GM19455 (cell line): ENCODE data around the gene GAMT.

Experiments used
- ATAC-seq: cut with Tn5 transposase; IDR thresholded peaks from one replicate; pipeline ENCODE4 v1.9.1; 2021; ENCODE audit not compliant: unreplicated experiment

GAMT gene

GRCh38 chr19:1386945-1387683 is 14.2 kb downstream of the GAMT start:
- ATAC-seq: no peak

DNA sequence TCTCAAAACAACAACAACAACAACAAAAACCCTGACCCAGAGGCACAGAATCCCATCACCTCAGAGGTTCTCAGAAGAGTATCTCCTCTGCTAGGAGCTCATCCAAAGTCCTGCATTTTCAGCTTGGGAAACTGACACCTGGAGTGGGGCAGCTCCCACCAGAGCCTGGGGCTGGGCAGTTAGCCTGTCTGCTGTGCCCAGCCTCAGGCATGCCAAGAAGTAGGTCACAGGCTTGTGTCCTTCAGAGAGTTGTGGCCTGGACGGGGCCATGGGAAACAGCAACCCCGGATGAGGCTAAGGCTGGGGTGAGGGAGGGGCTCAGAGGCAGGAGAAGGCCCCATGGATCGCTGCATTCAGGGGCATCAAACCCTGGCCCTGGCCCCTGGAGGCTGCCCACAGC is 15.5 kb downstream of the GAMT start:
- no peak for ATAC-seq

GRCh38 chr19:1384478-1385110 is 16.7 kb downstream of the GAMT start:
- ATAC-seq: no peak

DNA sequence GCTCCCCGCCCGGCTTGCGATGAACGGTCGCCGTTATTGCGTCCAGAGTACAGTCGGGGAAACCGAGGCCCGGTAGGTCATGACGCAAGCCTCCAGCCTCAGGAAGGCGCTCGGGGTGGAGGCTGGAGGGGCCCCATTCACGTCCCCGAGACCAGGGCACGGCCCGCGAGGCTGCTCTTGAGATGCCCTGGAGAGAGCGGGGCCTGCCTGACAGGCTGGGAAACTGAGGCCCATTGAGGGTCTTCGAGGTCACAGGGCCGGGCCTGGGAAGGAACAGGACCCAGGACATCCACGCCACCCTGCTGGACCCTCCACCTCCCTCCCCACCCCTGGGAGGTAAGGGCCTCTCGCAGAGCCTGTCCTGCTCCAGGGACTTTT is 17.3 kb downstream of the GAMT start:
- peak; percentile 1 for ATAC-seq

GRCh38 chr19:1383312-1384084 is 17.8 kb downstream of the GAMT start, which contains the start of gene NDUFS7:
Gene NDUFS7, plus strand, starts transcription at chr19:1383907. Its CDS starts 20 bp downstream, at chr19:1383927.
- peak; percentile 70 for ATAC-seq

DNA sequence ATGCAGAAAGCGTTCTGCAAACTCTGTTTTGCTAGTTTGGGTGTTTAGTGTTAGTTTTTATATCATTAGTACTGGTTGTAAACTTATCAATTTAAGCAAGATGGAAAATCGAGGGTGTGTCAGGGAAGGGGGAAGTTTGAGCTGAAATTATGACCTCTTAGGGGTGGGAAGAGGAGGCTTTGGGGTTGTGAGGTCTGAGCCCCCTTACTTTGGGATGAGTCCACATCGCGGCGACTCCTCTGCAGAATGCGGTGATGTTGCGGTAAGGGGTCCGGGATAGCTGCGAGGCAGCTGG is 18.4 kb downstream of the GAMT start:
- no peak for ATAC-seq

DNA sequence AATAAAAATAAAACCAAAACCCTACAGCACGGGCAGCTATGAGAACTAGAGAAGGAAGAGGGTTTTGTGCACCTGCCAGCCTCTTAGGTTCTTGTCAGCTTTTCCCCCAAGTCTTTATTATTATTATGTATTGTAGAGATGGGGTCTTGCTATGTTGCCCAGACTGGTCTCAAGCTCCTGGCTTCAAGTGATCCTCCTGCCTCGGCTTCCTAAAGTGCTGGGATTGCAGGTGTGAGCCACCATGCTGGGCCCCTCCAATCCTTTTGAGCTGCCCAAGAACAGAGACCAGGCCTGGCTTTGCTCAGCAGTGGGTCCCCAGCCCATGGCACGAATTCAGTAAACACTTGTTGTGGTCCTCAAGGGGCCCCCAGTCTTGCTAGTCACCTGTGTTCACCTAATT is 19.1 kb downstream of the GAMT start:
- no peak for ATAC-seq

GRCh38 chr19:1379961-1380489 is 21.3 kb downstream of the GAMT start:
- ATAC-seq: no peak

DNA sequence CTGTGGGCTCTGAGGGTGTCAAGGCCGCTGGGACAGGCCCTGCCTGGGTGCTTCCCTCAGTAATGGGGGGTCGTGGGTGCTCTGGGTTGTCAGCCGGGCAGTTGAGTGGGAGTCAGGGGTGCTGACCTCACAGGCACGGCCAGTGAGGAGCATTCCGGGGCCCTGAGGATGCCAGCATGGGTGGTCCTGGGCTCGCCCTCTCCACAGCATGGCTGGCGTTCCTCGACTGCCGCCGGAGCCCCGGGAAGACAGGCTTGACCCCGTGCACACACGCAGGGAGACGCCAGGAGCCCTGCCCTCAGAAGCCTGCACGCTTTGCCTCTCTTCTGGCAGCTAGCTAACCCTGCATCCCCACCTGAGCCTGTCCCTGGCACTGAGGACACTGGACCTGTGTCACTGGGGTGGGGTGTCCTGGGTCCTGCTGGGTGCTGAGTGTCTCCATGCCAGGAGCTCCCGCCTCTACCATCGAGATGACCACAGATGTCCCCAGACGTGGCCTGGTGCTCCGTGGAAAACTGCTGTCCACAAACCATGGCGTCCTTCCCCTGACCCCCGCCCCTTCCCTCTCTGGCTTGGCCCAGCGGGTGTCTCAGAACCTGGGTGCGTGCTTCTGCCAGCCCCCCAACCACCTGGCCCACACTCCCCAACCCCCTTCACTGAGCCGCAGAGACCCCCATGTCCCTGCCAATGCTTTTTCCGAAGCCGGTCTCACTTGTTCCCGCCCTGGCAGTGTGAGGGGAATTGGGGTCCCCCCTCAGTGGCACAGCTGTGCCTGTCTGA is 22.0 kb downstream of the GAMT start:
- no peak for ATAC-seq

DNA sequence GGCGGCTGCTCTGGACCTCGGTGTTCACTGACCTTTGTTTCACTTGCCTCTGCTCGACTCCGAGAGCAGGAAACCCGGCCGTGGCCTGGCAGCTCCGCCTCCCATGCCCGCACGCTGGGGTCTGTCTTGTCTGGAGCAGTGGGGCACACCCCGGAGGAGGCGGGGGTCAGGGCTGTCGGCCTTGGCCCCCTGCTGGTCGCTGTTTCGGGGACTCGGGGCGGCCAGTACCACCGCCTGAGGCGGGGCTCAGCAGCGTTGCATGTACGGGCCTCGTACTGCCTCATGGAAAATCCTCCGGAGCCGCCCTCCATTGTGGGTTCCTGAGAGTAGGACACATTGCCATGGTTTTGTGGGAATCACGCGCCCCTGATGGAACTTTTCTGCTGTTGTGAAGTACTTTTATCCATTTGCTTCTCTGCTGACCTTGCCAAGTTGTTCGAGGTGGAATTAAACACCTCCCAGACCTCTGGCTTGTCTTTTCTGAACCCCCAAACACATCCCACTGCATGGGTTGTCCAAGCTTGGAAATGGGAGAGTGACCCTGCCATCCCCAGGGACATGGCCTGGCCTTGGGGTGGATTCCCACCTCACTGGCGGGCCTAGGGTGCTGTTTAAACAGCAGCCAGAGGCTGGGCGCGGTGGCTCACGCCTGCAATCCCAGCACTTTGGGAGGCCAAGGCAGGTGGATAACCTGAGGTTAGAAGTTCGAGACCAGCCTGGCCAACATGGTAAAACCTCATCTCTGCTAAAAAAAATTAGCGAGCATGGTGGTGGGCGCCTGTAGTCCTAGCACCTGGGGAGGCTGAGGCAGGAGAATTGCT is 23.2 kb downstream of the GAMT start:
- ATAC-seq: no peak

GRCh38 chr19:1377176-1377964 is 24.0 kb downstream of the GAMT start:
- no peak for ATAC-seq

DNA sequence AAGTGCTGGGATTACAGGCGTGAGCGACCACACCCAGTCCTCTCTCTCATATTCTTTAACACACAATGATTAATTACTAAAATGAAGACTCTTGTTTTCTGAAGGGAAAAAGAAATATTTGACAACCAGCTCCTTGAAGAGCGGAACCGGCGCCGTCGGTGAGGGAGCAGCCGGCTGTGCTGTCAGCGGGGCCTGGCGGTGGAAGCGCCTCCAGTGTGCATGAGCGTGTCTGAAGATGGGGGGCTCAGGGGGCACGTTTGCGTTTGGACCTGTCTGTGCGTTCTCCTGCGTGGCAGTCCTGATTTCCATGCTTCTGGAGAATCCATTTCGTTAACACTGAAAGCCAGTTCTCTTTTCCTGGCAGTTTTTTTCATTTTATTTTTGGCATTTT is 24.9 kb downstream of the GAMT start:
- ATAC-seq: no peak

DNA sequence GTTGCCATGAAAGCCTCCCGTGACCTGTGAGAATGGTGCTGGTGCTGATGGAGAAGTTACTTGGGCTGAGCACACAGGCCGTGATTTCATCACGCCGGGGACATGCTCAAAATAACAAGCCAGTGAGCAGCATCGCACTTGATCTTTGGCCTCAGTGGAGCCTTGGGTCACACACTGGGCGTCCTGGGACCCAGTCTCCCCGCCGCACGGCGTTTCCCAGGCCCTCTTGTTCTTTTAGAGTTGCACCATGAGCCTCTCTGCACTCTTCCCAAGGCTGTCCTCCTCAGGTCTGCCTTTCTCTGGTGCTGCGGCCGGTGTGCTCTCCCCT is 27.1 kb downstream of the GAMT start:
- no peak for ATAC-seq

DNA sequence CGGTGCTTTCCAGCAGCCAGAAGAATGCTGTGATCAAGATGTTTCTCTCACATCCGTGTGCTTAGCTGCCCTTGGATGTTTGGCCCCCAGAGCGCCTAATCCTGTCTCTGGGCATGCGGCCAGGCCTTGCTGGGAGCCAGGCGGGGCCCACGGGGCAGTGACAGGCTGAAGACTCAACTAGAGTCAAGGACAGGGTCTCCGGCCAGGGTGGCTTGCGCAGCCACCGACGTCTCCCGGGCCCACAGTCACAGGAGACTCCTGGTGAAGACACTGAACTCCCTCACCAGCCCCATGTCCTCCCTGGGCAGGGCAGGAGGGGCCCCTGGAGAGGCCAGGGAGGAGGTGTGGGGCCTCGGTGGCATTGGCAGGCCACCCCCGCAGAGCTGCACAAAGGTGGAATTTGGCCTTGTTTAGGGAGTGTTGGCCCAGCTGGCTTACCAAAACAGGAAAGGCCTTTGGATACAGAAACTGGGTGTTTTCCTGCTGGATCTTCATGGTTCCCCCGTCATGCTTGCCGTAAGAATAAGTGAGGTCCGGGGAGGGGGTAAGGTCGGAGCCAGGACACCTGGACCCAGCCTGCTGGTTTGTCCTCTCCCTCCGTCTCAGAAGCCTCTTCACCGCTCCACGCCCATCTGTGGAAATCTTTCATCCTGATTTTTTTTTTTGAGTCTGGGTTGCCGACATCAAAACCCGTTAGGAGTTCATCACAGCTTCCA is 27.6 kb downstream of the GAMT start:
- ATAC-seq: no peak

GRCh38 chr19:1373042-1373533 is 28.3 kb downstream of the GAMT start:
- ATAC-seq: no peak

GRCh38 chr19:1370579-1371361 is 30.6 kb downstream of the GAMT start:
- no peak for ATAC-seq

DNA sequence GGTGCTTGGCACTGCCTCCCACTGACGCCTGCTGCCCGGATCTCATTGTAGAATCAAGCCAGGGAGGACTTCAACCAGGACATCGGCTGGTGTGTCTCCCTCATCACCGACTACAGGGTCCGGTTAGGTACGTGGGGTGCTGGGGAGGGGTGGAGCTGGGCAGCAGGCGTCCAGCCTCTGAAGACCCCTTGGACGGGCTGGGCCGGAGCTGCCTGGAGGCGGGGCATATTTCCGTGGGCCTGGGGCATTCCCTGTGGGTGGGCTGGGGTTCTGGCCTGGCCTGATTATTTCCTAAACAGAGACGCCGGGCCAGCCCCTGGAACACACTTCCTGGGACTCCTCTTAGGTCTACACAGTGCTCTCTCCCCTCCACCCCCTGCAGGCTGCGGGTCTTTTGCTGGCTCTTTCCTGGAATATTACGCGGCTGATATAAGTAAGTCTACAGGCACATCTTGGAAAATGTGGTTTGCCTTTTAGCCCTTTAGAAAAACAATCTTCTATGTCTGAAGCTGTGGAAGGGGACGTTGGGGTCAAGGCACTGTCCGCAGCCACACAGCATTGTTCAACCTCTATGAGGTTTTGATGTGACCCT is 32.0 kb downstream of the GAMT start:
- no peak for ATAC-seq
